AG09319 (cell line): Measurements from ENCODE around the gene CD300E.

Source experiments
- DNase-seq: peaks from one replicate; pipeline ENCODE4 v3.0.0-alpha.2; 2010; ENCODE audit warnings: low read depth; ENCODE audit errors: extremely low read depth
- TF ChIP-seq, protein P1 (sequence below): IDR thresholded peaks from 2 replicates; pipeline ENCODE4 v1.5.1; 2011; ENCODE audit warnings: low read depth, mild to moderate bottlenecking, inconsistent platforms, low read length, moderate library complexity

The CD300E gene

DNA sequence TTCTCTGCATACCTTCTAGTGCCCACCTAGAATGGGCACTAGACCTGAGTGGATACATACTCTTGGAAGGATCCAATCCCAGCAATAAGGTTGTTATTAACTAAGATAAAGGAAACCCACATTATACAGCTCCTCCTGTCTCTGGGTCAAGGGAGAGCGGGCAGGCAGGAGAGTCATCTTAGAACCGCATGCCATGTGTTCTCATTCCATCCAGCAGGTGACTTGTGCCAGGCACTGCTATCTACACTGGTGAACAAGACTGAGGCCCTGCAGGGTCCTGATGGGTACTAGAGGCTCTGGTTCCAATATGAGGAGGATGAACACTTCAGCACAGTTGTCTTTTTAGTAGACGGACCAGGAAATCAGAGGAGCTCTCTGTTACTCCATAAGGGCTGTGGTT lies 50.4 kb downstream of the CD300E start:
- TF ChIP-seq, protein P1, sequence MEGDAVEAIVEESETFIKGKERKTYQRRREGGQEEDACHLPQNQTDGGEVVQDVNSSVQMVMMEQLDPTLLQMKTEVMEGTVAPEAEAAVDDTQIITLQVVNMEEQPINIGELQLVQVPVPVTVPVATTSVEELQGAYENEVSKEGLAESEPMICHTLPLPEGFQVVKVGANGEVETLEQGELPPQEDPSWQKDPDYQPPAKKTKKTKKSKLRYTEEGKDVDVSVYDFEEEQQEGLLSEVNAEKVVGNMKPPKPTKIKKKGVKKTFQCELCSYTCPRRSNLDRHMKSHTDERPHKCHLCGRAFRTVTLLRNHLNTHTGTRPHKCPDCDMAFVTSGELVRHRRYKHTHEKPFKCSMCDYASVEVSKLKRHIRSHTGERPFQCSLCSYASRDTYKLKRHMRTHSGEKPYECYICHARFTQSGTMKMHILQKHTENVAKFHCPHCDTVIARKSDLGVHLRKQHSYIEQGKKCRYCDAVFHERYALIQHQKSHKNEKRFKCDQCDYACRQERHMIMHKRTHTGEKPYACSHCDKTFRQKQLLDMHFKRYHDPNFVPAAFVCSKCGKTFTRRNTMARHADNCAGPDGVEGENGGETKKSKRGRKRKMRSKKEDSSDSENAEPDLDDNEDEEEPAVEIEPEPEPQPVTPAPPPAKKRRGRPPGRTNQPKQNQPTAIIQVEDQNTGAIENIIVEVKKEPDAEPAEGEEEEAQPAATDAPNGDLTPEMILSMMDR = no peak
- DNase-seq = no peak

DNA sequence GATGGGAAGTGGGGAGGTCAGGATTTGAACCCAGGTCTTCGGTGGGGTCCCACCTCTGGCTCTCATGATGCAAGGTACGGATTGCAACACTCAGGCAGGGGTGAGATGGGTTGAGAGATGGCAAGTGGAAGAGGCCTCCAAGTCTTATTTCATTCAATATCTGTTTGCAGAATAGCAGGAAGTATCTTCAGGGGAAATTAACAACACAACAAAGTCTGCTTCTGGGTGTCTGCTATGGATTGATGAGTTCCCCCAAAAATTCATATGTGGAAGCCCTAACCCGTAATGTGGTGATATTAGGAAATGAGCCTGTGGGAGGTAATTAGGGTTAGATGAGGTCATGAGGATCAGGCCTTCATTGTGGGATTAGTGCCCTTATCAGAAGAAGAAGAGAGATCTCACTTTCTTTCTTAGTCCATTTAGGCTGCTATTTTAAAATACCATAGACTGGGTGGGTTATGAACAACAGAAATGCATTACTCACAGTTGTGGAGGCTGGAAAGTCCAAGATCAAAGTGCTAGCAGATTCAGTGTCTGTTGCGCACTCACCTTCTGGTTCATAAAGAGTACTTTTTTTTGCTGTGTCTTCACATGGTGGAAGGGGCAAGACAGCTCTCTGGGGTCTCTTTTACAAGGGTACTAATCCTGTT lies 51.8 kb downstream of the CD300E start:
- no peak for DNase-seq
- TF ChIP-seq, protein P1 = no peak

DNA sequence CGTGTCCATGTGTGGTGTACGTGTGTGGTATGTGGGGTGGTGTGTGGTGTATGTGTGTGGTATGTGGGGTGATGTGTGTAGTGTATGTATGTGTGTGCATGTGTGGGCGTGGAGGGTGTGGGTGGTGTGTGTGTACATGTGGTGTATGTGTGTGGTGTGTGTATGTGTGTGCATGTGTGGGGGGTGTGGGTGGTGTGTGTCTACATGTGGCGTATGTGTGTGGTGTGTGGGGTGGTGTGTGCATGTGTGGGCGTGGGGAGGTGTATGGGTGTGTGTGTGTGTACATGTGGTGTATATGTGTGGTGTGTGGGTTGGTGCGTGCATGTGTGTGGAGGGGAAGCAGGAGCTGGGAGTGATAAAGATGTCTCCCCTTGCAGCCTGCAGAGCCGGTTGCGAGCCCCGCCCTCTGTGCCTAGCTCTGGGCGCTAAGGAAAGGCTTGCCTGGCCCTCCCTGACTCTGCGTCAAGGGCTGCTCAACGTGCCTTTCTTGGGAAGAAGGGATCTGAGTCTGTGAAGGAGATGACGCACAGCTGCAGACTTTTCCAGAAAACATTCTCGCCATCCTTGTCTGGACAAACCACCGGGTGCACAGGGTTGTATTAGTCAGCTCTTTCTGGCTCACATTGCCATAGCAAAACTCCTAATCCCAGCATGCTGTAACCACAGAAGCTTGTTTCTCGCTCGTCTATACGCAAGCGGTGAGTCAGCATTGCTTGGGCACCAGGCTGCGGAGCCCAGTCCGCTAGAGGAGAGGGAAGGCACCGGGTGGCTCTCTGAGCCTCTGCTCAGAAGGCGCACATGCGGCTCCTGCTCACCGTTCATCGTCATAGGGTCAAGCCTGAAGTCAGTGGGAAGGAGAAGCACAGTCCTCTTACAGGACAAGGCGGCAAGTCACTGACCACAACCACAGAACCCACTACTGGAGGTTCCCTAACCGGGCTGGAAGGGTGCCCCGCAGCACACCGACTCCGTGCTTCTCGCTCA lies 54.2 kb downstream of the CD300E start:
- peak; percentile 63 for DNase-seq
- TF ChIP-seq, protein P1 = no peak

DNA sequence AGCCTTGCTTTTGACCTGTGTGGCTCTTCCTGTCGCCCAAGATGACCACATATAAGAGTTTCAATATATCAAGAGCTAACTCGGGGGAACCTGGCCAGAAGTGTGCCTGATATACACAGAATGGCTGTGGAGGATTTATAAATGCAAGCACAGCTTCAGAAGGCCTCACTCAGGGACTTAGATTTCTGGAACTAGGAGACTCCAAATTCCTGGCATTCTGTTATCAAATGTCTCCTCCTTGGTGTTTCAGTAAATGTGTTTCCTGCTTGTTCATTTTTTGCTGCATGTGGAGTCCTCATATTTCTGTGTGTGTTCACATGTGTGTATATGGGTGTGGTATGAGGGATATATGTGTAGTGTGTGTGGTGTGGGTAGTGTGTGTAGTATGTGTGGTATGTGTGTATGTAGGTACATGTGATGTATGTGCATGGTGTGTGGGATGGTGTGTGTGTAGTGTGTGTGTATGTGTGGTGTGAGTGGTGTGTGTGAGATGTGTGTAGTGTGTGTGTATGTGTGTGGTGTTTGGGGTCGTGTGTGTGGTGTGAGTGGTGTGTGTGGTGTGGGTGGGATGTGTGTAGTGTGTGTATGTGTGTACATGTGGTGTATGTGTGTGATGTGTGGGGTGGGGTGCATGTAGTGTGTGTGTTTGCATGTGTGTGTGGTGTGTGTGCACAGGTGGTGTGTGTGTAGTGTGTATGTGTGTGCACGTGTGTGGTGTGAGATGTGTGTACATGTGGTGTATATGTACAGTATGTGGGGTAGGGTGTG lies 55.2 kb downstream of the CD300E start:
- TF ChIP-seq, protein P1 = no peak
- DNase-seq = no peak

DNA sequence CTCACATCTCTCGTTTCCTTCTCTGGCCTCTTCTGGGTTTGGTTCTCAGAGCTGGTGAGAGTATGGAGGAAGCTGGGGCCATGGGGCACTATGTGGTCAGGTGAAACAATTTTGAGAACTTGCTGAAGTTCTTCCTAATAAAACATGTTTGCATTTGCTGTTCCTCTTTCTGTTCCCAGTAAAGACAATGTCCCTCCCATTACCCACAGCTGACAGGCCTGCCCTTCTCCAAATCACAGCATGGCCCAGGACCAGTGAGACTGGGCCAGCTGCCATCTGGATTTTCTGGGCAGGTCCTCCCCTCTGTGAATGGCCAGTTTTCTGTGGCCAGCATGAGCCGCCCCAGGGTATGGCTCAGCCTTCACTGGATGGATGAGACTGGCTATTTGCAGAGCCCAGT lies 56.1 kb downstream of the CD300E start, which contains the start of gene CD300H:
TSS of gene CD300H (minus strand) at position 113 of the 400 bp plus-strand sequence.
- TF ChIP-seq, protein P1 = no peak
- no peak for DNase-seq

DNA sequence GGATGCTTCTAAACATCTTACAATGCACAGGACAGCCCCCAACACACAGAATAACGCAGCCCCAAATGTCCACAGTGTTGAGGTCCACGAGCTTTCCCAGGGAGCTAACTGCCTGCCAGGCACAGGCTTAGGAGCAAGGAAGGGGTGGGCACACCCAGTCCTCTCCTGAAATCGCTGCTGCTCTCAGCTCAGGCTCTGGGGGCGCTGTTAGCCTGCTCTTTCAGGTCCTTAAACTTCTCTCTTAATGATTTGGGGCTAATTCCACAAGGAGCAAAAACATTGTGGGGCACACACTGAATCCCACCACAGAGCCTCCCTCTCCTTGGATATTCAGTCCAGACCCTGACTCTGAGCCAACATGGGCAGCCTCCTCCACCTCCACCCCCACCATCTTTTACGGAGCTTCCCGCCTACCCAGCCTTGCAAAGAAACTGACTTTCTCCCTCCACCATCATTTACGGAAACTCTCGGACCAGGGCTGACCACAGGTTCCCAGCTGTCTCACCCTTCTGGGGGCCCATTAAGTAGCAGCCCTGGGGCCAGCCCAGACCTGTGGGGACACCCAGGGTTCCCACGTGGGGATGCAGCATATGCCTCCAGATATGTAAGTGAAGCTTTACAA lies 57.3 kb downstream of the CD300E start:
- no peak for DNase-seq

More for the DNA sequence above, 57.3 kb downstream of the CD300E start:
- TF ChIP-seq, protein P1 = peak; percentile 40
